Kidney (tissue), 14 donors: ENCODE results near the gene GRID1. TPM values are rescaled to one million over a fixed set of nuclear protein-coding genes. Genes with fewer than 3 reads are reported as not detected.
"Not testable (repeated sequence)": the region's sequence is repeated elsewhere in the genome, so short reads cannot be mapped to it uniquely, and the experiment has no call there.

Source experiments
- DNase-seq, 5 donors: peaks; one replicate each; pipeline ENCODE4 v3.0.0-alpha.2; 2013 to 2020
- FAIRE-seq: peaks from 2 replicates; lab custom pipeline; 2012; peaks lifted over from hg19 to GRCh38; lab: Jason Lieb, UNC
- H3K27ac ChIP-seq, 2 donors: one replicate each; pipeline ENCODE4 v1.7.0; 2013; ENCODE audit warnings: low read depth in 2 of 2, low read length in 2 of 2, inconsistent platforms in 1 of 2
- H3K27me3 ChIP-seq: one replicate; pipeline ENCODE4 v1.7.1; 2013; ENCODE audit warnings: low read length, inconsistent platforms; ENCODE audit not compliant: control insufficient read depth, insufficient read depth
- H3K36me3 ChIP-seq, 3 donors: one replicate each; pipeline versions ENCODE4 v1.7.0 to v1.7.1; 2013; ENCODE audit warnings: low read length in 3 of 3, control low read depth in 1 of 3, inconsistent platforms in 1 of 3; ENCODE audit not compliant: insufficient read depth in 3 of 3, control insufficient read depth in 2 of 3
- H3K4me1 ChIP-seq, 3 donors: one replicate each; pipeline versions ENCODE4 v1.7.0 to v1.7.1; 2013; ENCODE audit warnings: low read length in 3 of 3, inconsistent platforms in 1 of 3, low read depth in 1 of 3; ENCODE audit not compliant: control insufficient read depth in 2 of 3, insufficient read depth in 2 of 3
- H3K4me3 ChIP-seq, 3 donors: one replicate each; pipeline versions ENCODE4 v1.7.0 to v1.8.1; 2013; ENCODE audit warnings: low read length in 3 of 3, control low read depth in 1 of 3, inconsistent platforms in 1 of 3
- H3K9ac ChIP-seq, 3 donors: one replicate each; pipeline versions ENCODE4 v1.7.0 to v1.7.1; 2013; ENCODE audit warnings: low read length in 3 of 3, control low read depth in 1 of 3, inconsistent platforms in 1 of 3
- H3K9me3 ChIP-seq, 3 donors: one replicate each; pipeline versions ENCODE4 v1.7.0 to v1.7.1; 2013; ENCODE audit warnings: low read length in 3 of 3, control low read depth in 1 of 3, inconsistent platforms in 1 of 3; ENCODE audit not compliant: control insufficient read depth in 2 of 3, insufficient read depth in 1 of 3
- intact Hi-C: fragments of 100-400 bp; cut with DNase I; formaldehyde crosslinking; loops from one replicate; pipeline ENCODE4 v1.11.1; 2022
- polyA plus RNA-seq: library from polyadenylated mRNA; stranded (reverse); fragments of 350-450 nt; fragmentation: Illumina TruSeq; extraction: RNeasy Lipid Tissue Mini Kit (QIAGEN cat#74804); gene quantifications from one replicate; pipeline ENCODE4 v1.2.3, GENCODE V29; 2014; ENCODE audit warnings: low read depth, low replicate concordance; ENCODE audit not compliant: insufficient read depth
- total RNA-seq: library from RNA; stranded (reverse); fragmentation: NEBNext Ultra II Directional; extraction: Animal tissue kit (Norgen Biotek cat#: 25700); gene quantifications from one replicate; pipeline ENCODE4 v1.2.1, GENCODE V29; 2021
- TF ChIP-seq, protein P1 (sequence below): IDR thresholded peaks from 3 replicates; pipeline ENCODE4 v1.5.1; 2012; ENCODE audit warnings: mild to moderate bottlenecking, moderate library complexity, borderline replicate concordance; ENCODE audit not compliant: insufficient read depth; ENCODE audit errors: extremely low read depth
- donor health status: control.
- donor health status: control.
- donor health status: control.
- donor health status: control.
- donor health status: control.
- donor health status: DM: yes; HTN: yes; CAD: no.
- donor health status: Normal renal cell carcinoma (clear cell type).

Gene GRID1
- total and polyA plus RNA-seq, 2 donors from 2014 or later: 0.37 to 1.4 TPM

DNA sequence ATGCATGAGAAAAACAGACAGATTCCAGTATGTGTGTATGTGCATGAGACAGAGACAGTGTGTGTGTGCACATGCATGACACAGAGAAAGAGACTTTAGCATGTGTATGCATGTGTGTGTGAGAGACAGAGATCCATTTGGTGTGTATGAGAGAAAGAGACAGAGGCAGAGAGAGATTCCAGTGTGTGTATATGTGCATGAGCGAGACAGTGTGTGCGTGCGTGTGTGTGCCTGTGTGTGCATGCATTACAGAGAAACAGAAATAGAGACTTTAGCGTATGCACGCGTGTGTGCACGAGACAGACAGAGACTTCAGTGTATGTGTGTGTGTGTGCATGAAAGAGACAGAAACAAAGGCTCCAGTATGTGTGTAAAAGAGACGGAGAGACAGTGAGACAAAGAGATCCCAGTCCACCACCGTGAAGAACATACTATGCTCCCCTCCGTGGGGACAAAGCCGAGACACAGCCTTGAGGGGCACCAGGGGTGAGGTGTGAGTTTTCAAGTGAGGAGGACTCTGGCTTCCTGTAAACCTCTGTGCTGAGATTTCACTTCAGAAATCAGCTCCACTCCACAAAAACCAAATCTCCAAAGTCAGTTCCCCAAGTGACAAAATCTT is 188.9 kb downstream of the GRID1 start:
- no peak overlapping the region for H3K4me3 ChIP-seq
- no peak for FAIRE-seq
- H3K27ac ChIP-seq: no peak overlapping the region
- no peaks in the 10 kb centered on the region for H3K4me1 ChIP-seq
- no peaks in the 10 kb centered on the region for H3K9me3 ChIP-seq
- H3K36me3 ChIP-seq: no peaks in the 10 kb centered on the region
- intact Hi-C loops: no loop called here
- H3K27me3 ChIP-seq: no peaks in the 10 kb centered on the region
- peak in 1 of 5 donors; percentile 8 for DNase-seq
- H3K9ac ChIP-seq: no peak overlapping the region
- TF ChIP-seq, protein P1, sequence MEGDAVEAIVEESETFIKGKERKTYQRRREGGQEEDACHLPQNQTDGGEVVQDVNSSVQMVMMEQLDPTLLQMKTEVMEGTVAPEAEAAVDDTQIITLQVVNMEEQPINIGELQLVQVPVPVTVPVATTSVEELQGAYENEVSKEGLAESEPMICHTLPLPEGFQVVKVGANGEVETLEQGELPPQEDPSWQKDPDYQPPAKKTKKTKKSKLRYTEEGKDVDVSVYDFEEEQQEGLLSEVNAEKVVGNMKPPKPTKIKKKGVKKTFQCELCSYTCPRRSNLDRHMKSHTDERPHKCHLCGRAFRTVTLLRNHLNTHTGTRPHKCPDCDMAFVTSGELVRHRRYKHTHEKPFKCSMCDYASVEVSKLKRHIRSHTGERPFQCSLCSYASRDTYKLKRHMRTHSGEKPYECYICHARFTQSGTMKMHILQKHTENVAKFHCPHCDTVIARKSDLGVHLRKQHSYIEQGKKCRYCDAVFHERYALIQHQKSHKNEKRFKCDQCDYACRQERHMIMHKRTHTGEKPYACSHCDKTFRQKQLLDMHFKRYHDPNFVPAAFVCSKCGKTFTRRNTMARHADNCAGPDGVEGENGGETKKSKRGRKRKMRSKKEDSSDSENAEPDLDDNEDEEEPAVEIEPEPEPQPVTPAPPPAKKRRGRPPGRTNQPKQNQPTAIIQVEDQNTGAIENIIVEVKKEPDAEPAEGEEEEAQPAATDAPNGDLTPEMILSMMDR: no peak

DNA sequence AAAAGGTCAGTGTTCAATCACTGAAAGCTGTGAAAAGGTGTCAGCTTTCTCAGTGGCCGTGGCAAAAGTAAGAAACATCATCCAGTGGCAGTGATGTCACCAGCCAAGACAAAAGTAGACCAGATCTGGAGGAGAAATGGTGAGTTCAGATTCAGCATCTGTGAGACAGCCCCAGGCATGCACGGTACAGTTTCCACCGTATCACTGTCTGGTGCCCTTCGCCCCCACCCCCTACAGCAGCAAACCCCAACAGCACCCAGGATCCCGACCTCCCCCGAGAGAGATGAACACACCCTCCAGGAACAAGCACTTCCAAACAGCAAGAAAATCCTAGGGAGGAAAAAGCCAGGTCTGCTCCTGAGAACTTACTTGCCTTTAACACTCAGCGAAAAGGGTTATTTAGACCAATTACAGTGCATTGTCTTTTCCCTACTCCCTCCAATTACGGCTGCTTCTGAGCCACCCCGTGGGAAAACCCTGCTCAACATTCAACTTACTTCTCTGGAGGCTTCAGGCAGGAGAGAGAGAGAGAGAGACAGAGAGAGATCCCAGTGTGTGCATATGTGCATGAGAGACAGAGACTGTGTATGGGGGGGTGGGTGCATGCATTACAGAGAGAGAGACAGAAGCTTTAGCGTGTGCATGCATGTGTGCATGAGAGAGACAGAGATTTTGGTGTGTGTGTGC is 189.6 kb downstream of the GRID1 start:
- Histone ChIP-seq H3K4me3 (no peak overlapping the region), H3K36me3 (no peaks in the 10 kb centered on the region), H3K9me3 (no peaks in the 10 kb centered on the region), H3K9ac (no peak overlapping the region), H3K4me1 (no peaks in the 10 kb centered on the region), H3K27ac (no peak overlapping the region), H3K27me3 (no peaks in the 10 kb centered on the region)
- TF ChIP-seq, protein P1: no peak
- peak in 1 of 5 donors; percentile 18 for DNase-seq
- intact Hi-C loops: no loop called here
- FAIRE-seq: no peak

DNA sequence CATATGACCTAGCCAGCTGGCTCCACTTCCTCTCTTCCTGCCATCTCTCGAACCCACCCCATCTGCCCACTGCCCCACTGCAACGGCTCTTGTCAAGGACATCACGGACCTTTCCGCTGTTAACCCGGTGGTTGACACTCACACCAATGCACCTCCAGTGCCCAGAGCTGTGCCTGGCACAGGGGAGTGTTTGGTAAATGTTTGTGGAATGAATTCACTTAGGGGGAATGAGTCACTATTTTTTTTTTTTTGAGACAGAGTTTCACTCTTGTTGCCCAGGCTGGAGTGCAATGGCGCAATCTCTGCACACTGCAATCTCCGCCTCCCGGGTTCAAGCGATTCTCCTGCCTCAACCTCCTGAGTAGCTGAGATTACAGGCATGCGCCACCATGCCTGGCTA is 191.1 kb downstream of the GRID1 start:
- intact Hi-C loops, H3K27me3 ChIP-seq, H3K27ac ChIP-seq, H3K9me3 ChIP-seq, H3K4me1 ChIP-seq, H3K36me3 ChIP-seq, H3K9ac ChIP-seq, FAIRE-seq, H3K4me3 ChIP-seq, DNase-seq: not testable (repeated sequence)

DNA sequence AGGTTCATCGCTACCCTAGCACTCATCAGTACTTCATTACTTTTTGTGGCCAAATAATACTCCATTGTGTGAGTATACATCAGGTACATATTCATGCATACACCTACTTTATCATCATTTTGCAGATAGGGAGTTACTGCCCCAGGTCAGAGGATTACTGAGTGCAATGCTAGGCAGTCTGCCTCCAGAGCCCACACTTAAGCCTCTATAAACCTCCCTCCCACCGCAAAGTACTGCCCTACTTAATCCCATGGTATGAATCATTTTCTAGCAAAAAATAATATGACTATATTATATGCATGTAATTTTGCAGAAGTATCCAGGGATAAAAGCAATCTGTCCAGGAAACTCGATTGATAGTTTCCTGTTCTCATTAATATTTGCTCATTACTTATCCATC is 194.3 kb downstream of the GRID1 start:
- Histone ChIP-seq H3K9me3 (no peaks in the 10 kb centered on the region), H3K27ac (no peak overlapping the region), H3K4me3 (no peak overlapping the region), H3K27me3 (no peaks in the 10 kb centered on the region), H3K9ac (no peak overlapping the region), H3K36me3 (no peaks in the 10 kb centered on the region), H3K4me1 (no peaks in the 10 kb centered on the region)
- DNase-seq: no peak
- intact Hi-C loops: no loop called here
- TF ChIP-seq, protein P1: no peak
- FAIRE-seq: no peak
